ENCODE measurements around the gene GPRIN2.
"Not testable (repeated sequence)": the region's sequence is repeated elsewhere in the genome, so short reads cannot be mapped to it uniquely, and the experiment has no call there.

Gene GPRIN2

DNA sequence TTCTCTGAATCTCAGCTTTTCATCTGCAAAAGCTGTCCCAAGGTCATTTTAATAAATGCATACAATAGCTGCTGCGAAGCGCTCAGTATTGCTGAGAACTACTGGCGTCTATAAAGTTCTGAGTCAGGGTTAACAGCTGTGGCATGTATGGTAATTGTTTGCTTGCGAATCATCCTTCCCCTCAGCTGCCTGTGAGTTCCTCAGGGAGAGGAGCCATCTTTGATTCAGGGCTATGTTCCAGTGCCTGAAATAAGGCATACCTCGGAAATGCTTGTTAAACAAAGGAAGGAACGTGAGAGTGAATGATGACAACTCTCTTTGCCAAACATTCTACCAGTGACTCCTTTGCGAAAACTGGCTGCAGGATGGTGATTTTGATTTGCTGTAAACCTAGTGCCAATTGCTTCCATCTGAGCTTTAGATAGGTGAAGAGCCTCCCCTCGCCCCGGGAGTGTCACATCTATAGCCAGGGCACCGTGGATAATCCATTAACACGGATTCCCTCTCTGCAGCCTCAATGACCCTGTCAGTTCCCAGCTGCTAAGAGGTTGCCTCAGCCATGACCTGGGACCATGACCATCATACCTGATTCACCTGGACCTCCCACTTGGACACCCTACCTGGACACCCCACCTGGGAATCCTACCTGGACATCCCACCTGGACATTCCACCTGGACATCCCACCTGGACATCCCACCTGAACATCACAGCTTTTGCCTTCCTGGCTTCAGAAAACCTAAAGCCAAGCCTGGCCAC, 39.6 kb downstream of the GPRIN2 start:
- DNase-seq = no peak

GRCh38 chr10:46515793-46516192, 40.7 kb downstream of the GPRIN2 start:
- no peak for DNase-seq

DNA sequence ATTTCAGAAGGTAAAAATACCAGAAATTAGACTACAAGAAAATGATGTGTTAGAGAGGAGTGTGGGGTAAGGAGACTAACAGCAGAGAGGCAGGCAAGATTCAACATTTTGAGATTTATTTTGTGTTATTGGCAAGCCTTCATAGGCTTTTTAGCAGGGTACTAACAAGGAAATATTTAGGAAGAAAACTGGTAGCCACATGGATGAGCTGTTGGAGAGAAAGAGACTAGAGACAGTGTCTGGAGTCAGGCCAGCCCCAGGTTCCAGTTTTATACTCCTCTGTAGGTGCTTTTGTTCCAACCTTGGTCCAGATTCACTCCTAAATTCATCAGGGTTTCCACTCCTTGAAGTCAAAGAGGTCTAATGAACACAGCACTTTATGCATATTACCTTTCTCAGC, 41.1 kb downstream of the GPRIN2 start:
- no peak for DNase-seq

DNA sequence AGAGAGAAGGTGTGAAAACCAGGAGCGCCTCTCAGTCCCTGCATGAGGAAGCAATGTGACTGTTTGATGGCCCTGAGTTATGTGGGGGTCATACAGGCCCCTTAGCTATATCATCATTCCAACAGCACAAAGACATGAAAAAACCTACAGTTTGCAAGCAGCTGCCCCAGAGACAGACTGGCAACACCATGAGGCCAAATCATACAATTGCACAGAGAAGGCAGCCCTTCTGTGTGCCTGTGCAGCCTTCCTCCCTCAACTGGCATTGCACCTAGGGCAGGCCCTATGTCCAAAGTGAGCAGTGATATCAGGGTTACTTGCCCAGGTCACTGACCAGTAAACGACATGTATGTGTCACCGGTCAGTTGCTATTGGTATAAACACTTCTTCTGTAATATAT, 41.6 kb downstream of the GPRIN2 start:
- no peak for DNase-seq

GRCh38 chr10:46514431-46514861, 42.0 kb downstream of the GPRIN2 start:
- no peak for DNase-seq

- DNase-seq = not testable (repeated sequence)
Observed at GRCh38 chr10:46513333-46513732, 43.1 kb downstream of the GPRIN2 start.

DNA sequence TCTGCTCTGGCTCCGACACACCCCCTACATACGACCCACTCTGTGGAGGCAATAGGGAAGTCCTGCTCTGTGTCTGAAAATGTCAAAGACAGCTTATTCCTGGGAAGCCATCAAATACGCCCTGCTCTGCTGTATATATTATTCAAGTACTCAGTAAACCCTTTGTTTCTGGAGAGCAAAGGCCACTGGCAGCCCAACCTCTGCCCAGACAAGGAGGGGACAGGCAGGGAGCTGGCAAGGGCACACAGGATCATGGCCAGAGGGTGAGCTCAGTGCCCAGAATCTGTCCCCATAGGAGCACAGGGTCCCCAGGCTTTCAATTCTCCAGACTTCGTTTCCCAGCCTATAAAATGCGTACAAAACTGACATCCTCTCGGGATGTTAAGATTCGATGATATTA, 43.7 kb downstream of the GPRIN2 start:
- DNase-seq = not testable (repeated sequence)

DNA sequence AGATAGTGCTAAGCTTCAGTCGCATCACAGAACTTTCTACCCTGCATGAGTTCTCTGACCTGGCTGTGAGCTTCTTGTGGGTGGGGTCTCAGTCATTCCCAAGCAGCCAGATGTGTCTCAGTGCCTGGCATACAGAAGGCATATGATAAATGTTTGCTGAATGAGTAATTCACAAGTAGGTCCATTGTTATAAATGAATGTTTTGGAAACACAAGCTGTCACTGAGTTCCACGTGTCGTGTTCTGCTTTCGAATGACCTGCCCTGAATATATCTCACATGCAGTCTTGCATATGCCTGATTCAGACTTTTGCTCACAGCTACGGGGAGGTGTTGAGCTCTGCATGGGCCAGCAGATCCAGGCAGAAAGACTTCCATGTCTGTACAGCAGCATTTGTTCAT, 44.5 kb downstream of the GPRIN2 start:
- not testable (repeated sequence) for DNase-seq
